Cortex of kidney (tissue), 1 donor: ENCODE measurements around the gene UBR3.

Experiments
- DNase-seq: peaks from one replicate; lab custom pipeline; 2025; lab: John Stamatoyannopoulos, UW

The UBR3 gene

GRCh38 chr2:170052151-170052550 lies 224.9 kb downstream of the UBR3 start:
- DNase-seq: no peak

- DNase-seq: no peak
Observed at GRCh38 chr2:170054997-170055396, 227.7 kb downstream of the UBR3 start.

GRCh38 chr2:170056900-170057299 lies 229.6 kb downstream of the UBR3 start:
- no peak for DNase-seq

- no peak for DNase-seq
Observed at GRCh38 chr2:170063456-170064235, 236.4 kb downstream of the UBR3 start.

- DNase-seq: no peak
Observed at GRCh38 chr2:170070778-170071177, 243.5 kb downstream of the UBR3 start.

GRCh38 chr2:170073288-170073687 lies 246.0 kb downstream of the UBR3 start:
- DNase-seq: no peak

- DNase-seq: no peak
Observed at GRCh38 chr2:170076189-170076588, 248.9 kb downstream of the UBR3 start.

DNA sequence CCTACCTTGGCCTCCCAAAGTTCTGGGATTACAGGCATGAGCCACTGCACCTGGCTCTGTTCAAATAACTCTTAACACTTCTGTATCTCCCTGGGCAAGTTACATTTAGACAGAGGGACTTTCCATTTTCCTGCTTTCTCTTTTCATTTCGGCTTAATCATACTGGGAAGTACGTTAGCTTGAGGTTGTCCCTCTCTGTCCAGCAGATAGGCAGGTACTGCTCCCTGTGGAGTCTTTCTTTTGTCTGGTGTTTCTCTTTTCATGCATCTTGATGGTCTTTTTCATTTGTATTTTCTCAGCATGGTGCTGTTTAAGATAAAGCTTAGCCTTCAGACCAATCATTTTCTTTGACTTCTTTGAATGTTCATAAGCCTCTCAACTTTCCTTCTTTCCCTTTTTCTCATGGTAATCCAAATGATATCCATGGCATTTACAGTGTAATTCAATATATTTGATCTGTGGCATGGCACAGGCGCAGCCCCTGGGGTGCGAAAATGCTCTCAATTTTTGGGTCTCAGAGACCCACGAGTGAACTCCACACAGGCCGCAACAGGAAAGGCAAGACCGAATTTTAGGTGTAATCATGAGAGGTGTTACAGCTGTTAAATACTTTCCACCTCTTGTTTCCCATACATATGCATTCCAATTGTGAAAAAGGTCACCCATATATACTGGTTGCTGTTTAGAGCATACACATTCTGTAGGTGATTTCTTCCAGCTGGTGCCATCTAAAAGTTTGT lies 250.7 kb downstream of the UBR3 start:
- DNase-seq: no peak

- no peak for DNase-seq
Observed at GRCh38 chr2:170084820-170085491, 257.7 kb downstream of the UBR3 start.

DNA sequence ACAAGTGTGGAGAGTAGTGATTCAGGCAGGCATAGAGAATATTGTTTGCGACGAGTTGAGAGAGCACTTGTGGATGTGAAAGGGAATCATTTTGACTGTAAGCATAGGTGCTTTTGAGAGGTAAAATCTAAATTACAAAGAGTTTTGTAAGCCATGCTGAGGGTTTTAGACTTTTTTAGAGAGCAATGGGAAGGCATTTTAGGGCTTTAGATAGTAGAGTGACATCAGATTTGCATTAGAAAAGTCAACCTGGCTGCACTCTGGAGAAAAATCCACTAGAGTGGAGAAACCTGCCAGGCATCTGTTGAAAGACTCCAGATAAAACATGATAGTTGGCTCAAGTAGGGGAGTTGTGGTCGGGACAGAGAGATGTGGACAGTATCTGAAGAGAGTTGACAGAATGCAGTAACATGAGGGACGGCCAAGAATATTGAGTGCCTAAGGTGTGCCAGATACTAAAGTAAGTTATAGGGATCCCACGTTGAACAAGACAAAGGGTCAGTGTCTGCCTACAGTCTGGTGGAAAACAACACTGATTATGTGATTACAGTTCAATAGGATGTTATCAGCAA lies 258.9 kb downstream of the UBR3 start:
- no peak for DNase-seq

- DNase-seq: no peak
Observed at GRCh38 chr2:170086751-170087412, 259.6 kb downstream of the UBR3 start.

DNA sequence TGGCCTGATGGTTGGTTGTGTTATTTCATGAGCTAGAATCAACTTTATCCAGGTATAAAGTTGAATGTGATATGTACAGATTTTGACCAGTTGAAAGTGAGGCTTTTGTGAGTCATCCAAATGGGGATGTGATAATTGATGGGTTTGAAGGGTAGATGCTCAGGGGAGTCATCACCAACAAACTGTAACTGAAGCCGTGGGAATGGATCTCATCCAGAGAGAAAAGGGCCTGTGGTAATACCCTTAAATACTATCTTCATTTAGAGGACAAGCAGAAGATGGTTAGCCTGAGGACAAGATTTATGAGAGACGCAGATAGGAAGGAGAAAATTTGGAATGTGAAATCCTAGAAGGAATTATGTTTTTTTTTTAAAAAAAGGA lies 260.1 kb downstream of the UBR3 start:
- no peak for DNase-seq

DNA sequence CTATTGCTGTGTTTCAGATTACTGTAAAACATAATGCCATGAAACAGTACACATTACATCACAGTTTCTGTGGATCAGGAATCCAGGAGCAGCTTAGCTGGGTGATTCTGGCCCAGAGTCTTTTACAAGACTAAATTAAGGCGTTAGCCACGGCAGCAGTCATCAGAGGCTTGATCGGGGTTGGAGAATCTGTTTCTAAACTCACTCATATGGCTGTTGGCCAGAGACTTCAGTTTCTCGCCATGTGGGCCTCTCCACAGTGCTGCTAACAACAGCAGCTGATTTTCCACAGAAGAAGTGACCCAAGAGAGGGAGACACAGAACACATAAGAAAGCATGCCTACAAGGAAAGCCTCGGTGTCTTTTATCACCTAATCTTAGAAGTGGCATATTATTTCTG lies 261.5 kb downstream of the UBR3 start:
- DNase-seq: no peak

DNA sequence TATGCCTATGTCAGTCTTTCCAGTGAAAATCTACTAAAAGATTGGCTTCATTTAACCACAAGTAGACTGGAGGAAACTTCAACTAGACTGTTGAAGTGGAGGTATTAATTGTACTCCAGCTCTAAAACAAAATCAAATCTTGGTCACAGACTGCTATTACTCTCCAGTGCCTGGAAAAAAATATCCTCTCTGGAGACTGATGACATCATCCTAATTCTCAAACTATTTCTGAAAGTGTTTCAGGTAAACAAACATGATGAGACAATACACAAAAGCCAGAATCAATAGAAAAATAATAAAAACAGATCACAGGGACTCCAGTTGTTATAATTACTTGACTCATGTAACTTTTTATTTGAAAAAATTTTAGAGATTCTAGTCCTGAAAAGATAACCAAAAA lies 263.0 kb downstream of the UBR3 start:
- DNase-seq: no peak

- DNase-seq: no peak
Observed at GRCh38 chr2:170091436-170091835, 264.2 kb downstream of the UBR3 start.

DNA sequence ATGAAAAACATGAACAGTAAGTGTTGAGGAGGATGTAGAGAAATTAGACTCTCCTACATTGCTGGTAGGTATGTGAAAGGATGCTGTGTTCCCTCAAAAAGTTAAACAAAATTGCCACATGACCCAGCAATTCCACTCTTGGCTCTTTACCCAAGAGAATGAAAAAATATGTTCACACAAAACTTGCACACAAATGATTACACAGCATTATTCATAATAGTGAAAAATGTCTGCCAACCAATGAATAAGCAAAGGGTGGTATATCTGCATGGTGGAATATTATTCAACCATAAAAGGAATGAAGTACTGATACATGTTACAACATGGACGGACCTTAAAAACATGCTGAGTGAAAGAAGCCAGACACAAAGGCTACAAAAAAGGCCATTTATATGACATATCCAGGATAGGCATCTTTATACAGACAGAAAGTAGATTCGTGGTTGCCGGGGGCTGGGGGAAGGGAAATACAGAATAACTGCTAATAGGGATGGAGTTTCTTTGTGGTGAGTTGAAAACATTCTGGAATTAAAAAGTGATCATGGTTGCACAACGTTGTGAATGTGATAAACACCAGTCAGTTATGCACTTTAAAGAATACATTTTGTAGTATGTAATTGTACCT lies 265.3 kb downstream of the UBR3 start:
- no peak for DNase-seq

DNA sequence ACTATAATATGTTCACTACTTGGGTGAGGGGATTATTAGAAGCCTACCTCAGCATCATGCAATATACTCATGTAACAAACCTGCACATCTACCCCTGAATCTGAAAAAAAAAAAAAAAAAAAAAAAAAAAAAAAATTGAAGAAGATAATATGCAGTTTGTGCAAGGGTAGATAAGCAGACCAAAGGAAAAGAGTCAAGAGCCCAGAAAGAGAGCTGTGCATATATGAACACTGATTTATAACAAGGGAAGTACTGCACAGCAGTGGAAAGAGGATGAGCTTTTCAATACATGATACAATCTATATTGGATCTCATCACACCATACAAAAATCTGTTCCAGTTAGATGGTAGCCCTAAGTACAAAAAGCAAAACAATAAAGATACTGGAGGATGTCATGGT lies 268.1 kb downstream of the UBR3 start:
- no peak for DNase-seq

DNA sequence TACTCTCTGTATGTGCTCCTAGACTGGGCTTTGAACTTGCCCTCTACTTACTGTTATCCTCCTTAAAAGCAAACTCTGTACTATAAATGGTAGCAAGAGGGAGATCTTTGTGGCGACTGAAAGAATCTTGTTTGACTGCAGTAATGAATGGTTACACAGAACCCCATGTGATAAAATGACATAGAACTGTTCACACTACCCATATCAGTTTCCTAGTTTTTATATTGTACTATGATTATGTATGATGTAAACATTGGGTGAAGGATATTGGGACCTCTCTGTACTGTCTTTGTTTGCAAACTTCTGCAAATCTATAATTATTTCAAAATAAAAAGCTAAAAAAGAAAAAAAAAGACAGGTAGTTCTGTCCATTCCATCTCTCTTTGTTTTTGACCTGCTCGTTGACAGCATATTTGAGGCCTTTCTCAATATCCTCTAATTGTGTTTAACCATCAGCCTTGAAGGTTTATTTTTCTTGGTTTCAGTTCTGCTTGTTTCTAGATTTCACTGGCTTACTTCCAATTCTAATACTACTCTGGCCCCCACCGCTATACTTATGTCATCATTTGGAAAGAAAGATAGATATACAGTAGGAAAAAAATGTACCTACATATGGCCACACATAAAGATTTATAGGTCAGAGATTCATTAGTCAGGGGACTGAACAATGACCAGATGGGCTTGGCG lies 271.5 kb downstream of the UBR3 start:
- DNase-seq: no peak

DNA sequence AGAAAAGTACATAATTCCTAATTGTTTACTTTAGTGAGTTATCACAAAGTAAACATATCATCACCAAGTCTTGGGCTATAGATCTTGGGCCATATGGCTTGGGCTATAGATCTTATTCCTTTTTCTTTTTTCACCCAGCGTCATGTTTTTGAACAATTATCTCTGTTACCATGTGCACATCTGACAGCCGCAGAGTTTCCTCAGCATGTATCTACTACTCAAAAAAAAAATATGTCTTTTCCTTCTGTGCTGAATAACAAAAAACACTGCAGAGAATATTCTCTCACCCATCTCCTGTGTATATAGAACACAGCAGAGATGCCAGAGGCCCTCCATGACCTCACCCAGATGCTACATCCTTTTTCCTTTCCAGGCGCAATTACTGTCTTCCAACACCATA lies 274.5 kb downstream of the UBR3 start:
- DNase-seq: no peak

GRCh38 chr2:170106102-170106840 lies 279.0 kb downstream of the UBR3 start:
- no peak for DNase-seq
